ENCODE measurements around the gene MINDY1.

GRCh38 chr1:150963321-150964163 is 43.2 kb downstream of the MINDY1 start:
- TF ChIP-seq CTCF (conservative IDR thresholded peaks at IDR 0.05 in 1 of 2, IDR thresholded peaks at IDR 0.05 in 1 of 2; ENCODE audit: extremely low read depth in 1 of 2, insufficient read depth in 1 of 2, low read depth in 1 of 2, low read length in 2 of 2), result no peak
- TF ChIP-seq EZH2 (IDR thresholded peaks at IDR 0.05; ENCODE audit: borderline replicate concordance, low read length), result no peak
